ENCODE measurements around the gene PARP14. TPM values are rescaled to one million over a fixed set of nuclear protein-coding genes. Genes with fewer than 3 reads are reported as not detected.
"Not testable (repeated sequence)": the region's sequence is repeated elsewhere in the genome, so short reads cannot be mapped to it uniquely, and the experiment has no call there.

The PARP14 gene
- total RNA-seq, 1 donor from 2014 or later, result 20.7 TPM

GRCh38 chr3:122646146-122646988, 34.3 kb upstream of the PARP14 start:
- DNase-seq (ENCODE audit: extremely low spot score, unreplicated experiment), result no peak
- Mint-ChIP-seq H3K4me1 (ENCODE audit: unreplicated experiment) (no peaks in the 10 kb centered on the region), H3K9me3 (no peaks in the 10 kb centered on the region), H3K4me3 (no peak overlapping the region), H3K36me3 (no peaks in the 10 kb centered on the region), H3K27me3 (peaks cover 2% of the 10 kb centered on the region), H3K27ac (no peak overlapping the region)
- no peak for TF ChIP-seq CTCF (conservative IDR thresholded peaks at IDR 0.05)

- not testable (repeated sequence) for DNase-seq (ENCODE audit: extremely low spot score, unreplicated experiment); H3K27me3 Mint-ChIP-seq; H3K4me1 Mint-ChIP-seq (ENCODE audit: unreplicated experiment); H3K36me3 Mint-ChIP-seq; H3K27ac Mint-ChIP-seq; H3K9me3 Mint-ChIP-seq
- peak overlapping the region; percentile 49 for H3K4me3 Mint-ChIP-seq
Observed at GRCh38 chr3:122651233-122651907, 29.3 kb upstream of the PARP14 start.

- H3K36me3 Mint-ChIP-seq; H3K27me3 Mint-ChIP-seq; H3K9me3 Mint-ChIP-seq; H3K27ac Mint-ChIP-seq; H3K4me1 Mint-ChIP-seq (ENCODE audit: unreplicated experiment); DNase-seq (ENCODE audit: extremely low spot score, unreplicated experiment): not testable (repeated sequence)
- H3K4me3 Mint-ChIP-seq, result peak overlapping the region; percentile 49
Observed at GRCh38 chr3:122651962-122652361, 28.7 kb upstream of the PARP14 start.

- not testable (repeated sequence) for H3K27ac Mint-ChIP-seq; H3K4me3 Mint-ChIP-seq; H3K9me3 Mint-ChIP-seq; H3K36me3 Mint-ChIP-seq; H3K4me1 Mint-ChIP-seq (ENCODE audit: unreplicated experiment); DNase-seq (ENCODE audit: extremely low spot score, unreplicated experiment)
- peaks cover 20% of the 10 kb centered on the region for H3K27me3 Mint-ChIP-seq
Observed at GRCh38 chr3:122658336-122658735, 22.3 kb upstream of the PARP14 start.

GRCh38 chr3:122660297-122660974, 20.2 kb upstream of the PARP14 start:
- DNase-seq (ENCODE audit: extremely low spot score, unreplicated experiment), result peak; percentile 34
- Mint-ChIP-seq H3K9me3 (peaks cover 7% of the 10 kb centered on the region), H3K4me1 (ENCODE audit: unreplicated experiment) (no peaks in the 10 kb centered on the region), H3K36me3 (no peaks in the 10 kb centered on the region), H3K27me3 (peaks cover 20% of the 10 kb centered on the region), H3K4me3 (no peak overlapping the region), H3K27ac (no peak overlapping the region)
- no peak for TF ChIP-seq CTCF (conservative IDR thresholded peaks at IDR 0.05)

GRCh38 chr3:122661633-122662032, 19.0 kb upstream of the PARP14 start:
- Mint-ChIP-seq H3K4me3 (no peak overlapping the region), H3K27ac (no peak overlapping the region), H3K27me3 (peaks cover 20% of the 10 kb centered on the region), H3K4me1 (ENCODE audit: unreplicated experiment) (no peaks in the 10 kb centered on the region), H3K36me3 (no peaks in the 10 kb centered on the region), H3K9me3 (peaks cover 7% of the 10 kb centered on the region)
- no peak for TF ChIP-seq CTCF (conservative IDR thresholded peaks at IDR 0.05)
- no peak for DNase-seq (ENCODE audit: extremely low spot score, unreplicated experiment)

GRCh38 chr3:122662505-122662904, 18.1 kb upstream of the PARP14 start:
- Mint-ChIP-seq H3K4me3 (no peak overlapping the region), H3K36me3 (no peaks in the 10 kb centered on the region), H3K27me3 (peaks cover 20% of the 10 kb centered on the region), H3K4me1 (ENCODE audit: unreplicated experiment) (no peaks in the 10 kb centered on the region), H3K27ac (no peak overlapping the region), H3K9me3 (peaks cover 7% of the 10 kb centered on the region)
- no peak for DNase-seq (ENCODE audit: extremely low spot score, unreplicated experiment)
- no peak for TF ChIP-seq CTCF (conservative IDR thresholded peaks at IDR 0.05)
